GM12878 (cell line): ENCODE data around the gene MFSD6.

Source experiments
- SMARCA5 ChIP-seq: fragments of 450-650 bp; IDR thresholded peaks from 2 replicates; pipeline ENCODE4 v1.6.1; 2017; ENCODE audit warnings: mild to moderate bottlenecking
- TF ChIP-seq, protein P1 (sequence below), 3 experiments: IDR thresholded peaks in 2 of 3; conservative IDR thresholded peaks in 1 of 3; 2 replicates each; pipeline ENCODE4 v1.5.1; 2011; ENCODE audit warnings: low read depth in 3 of 3, low read length in 3 of 3, mild to moderate bottlenecking in 3 of 3, control low read depth in 2 of 3, moderate library complexity in 2 of 3, inconsistent platforms in 1 of 3, mixed read lengths in 1 of 3; ENCODE audit not compliant: control insufficient read depth in 2 of 3, insufficient read depth in 1 of 3; ENCODE audit errors: extremely low read depth in 1 of 3
- TF ChIP-seq, protein P2 (sequence below): fragments of 450-650 bp; IDR thresholded peaks from 2 replicates; pipeline ENCODE4 v1.6.1; 2018; ENCODE audit warnings: mild to moderate bottlenecking, low read depth, moderate library complexity; ENCODE audit not compliant: partially characterized antibody
- TF ChIP-seq, protein P3 (sequence below): IDR thresholded peaks from 2 replicates; pipeline ENCODE4 v1.6.1; 2011; ENCODE audit warnings: borderline replicate concordance, low read depth, mild to moderate bottlenecking, moderate library complexity, mixed read lengths, low read length; ENCODE audit not compliant: insufficient read depth; ENCODE audit errors: extremely low read length
- TF ChIP-seq, protein P4 (sequence below): IDR thresholded peaks from 2 replicates; pipeline ENCODE4 v1.6.1; 2012; ENCODE audit warnings: low read depth, low read length, improper control_type of control experiment

DNA sequence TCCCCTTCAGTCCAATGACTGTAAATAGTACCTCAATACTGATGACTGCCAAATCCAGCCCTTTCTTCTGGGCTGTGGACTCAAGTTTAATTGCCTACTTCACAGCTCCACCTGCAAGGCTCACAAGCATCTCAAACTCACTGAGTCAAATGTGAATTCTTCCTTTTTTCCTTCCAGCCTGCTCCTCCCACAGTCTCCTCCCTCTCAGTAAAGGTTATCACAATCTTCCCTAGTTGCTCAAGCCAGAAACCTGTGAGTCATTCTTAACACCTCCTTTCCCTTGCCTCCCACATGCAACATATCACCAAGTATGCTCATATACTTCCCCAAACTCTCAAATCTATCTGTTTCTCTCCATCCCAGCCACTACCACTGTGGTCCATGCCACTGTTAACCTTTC is 3.7 kb upstream of the MFSD6 start:
- TF ChIP-seq, protein P1, sequence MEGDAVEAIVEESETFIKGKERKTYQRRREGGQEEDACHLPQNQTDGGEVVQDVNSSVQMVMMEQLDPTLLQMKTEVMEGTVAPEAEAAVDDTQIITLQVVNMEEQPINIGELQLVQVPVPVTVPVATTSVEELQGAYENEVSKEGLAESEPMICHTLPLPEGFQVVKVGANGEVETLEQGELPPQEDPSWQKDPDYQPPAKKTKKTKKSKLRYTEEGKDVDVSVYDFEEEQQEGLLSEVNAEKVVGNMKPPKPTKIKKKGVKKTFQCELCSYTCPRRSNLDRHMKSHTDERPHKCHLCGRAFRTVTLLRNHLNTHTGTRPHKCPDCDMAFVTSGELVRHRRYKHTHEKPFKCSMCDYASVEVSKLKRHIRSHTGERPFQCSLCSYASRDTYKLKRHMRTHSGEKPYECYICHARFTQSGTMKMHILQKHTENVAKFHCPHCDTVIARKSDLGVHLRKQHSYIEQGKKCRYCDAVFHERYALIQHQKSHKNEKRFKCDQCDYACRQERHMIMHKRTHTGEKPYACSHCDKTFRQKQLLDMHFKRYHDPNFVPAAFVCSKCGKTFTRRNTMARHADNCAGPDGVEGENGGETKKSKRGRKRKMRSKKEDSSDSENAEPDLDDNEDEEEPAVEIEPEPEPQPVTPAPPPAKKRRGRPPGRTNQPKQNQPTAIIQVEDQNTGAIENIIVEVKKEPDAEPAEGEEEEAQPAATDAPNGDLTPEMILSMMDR (IDR thresholded peaks at IDR 0.05 in 2 of 3, conservative IDR thresholded peaks at IDR 0.05 in 1 of 3; ENCODE audit: control insufficient read depth in 2 of 3, extremely low read depth in 1 of 3, insufficient read depth in 1 of 3, low read depth in 3 of 3, low read length in 3 of 3) = no peak
- no peak for TF ChIP-seq SMARCA5
- TF ChIP-seq, protein P2, sequence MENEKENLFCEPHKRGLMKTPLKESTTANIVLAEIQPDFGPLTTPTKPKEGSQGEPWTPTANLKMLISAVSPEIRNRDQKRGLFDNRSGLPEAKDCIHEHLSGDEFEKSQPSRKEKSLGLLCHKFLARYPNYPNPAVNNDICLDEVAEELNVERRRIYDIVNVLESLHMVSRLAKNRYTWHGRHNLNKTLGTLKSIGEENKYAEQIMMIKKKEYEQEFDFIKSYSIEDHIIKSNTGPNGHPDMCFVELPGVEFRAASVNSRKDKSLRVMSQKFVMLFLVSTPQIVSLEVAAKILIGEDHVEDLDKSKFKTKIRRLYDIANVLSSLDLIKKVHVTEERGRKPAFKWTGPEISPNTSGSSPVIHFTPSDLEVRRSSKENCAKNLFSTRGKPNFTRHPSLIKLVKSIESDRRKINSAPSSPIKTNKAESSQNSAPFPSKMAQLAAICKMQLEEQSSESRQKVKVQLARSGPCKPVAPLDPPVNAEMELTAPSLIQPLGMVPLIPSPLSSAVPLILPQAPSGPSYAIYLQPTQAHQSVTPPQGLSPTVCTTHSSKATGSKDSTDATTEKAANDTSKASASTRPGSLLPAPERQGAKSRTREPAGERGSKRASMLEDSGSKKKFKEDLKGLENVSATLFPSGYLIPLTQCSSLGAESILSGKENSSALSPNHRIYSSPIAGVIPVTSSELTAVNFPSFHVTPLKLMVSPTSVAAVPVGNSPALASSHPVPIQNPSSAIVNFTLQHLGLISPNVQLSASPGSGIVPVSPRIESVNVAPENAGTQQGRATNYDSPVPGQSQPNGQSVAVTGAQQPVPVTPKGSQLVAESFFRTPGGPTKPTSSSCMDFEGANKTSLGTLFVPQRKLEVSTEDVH = no peak
- TF ChIP-seq, protein P3, sequence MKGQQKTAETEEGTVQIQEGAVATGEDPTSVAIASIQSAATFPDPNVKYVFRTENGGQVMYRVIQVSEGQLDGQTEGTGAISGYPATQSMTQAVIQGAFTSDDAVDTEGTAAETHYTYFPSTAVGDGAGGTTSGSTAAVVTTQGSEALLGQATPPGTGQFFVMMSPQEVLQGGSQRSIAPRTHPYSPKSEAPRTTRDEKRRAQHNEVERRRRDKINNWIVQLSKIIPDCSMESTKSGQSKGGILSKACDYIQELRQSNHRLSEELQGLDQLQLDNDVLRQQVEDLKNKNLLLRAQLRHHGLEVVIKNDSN = no peak
- TF ChIP-seq, protein P4, sequence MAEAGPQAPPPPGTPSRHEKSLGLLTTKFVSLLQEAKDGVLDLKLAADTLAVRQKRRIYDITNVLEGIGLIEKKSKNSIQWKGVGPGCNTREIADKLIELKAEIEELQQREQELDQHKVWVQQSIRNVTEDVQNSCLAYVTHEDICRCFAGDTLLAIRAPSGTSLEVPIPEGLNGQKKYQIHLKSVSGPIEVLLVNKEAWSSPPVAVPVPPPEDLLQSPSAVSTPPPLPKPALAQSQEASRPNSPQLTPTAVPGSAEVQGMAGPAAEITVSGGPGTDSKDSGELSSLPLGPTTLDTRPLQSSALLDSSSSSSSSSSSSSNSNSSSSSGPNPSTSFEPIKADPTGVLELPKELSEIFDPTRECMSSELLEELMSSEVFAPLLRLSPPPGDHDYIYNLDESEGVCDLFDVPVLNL = no peak
